Hepatic stellate cell (primary cell): ENCODE measurements around the gene MYO5C.

Source experiments
- DNase-seq: peaks from one replicate; pipeline ENCODE4 v3.0.0; 2011; ENCODE audit warnings: low spot score

MYO5C gene

GRCh38 chr15:52295421-52296001 lies at the start of gene MYO5C:
TSS of gene MYO5C (minus strand) at chr15:52295804. CDS start at chr15:52295636, 168 bp downstream.
- DNase-seq: no peak

- DNase-seq: no peak
Measured at GRCh38 chr15:52344592-52344991, 49.0 kb upstream of the MYO5C start.

- DNase-seq: peak; percentile 11
Measured at GRCh38 chr15:52343831-52344230, 48.2 kb upstream of the MYO5C start.

- DNase-seq: no peak
Measured at GRCh38 chr15:52340093-52340492, 44.5 kb upstream of the MYO5C start.

- no peak for DNase-seq
Measured at GRCh38 chr15:52338891-52339290, 43.3 kb upstream of the MYO5C start.

- DNase-seq: no peak
Measured at GRCh38 chr15:52338058-52338457, 42.5 kb upstream of the MYO5C start.

GRCh38 chr15:52337198-52337853 lies 41.7 kb upstream of the MYO5C start:
- peak; percentile 48 for DNase-seq

- DNase-seq: no peak
Measured at GRCh38 chr15:52336529-52336928, 40.9 kb upstream of the MYO5C start.

- DNase-seq: peak; percentile 20
Measured at GRCh38 chr15:52334491-52335160, 39.0 kb upstream of the MYO5C start.

- no peak for DNase-seq
Measured at GRCh38 chr15:52331490-52332240, 36.1 kb upstream of the MYO5C start.

GRCh38 chr15:52329987-52330386 lies 34.4 kb upstream of the MYO5C start:
- DNase-seq: no peak

- no peak for DNase-seq
Measured at GRCh38 chr15:52329150-52329549, 33.5 kb upstream of the MYO5C start.

- no peak for DNase-seq
Measured at GRCh38 chr15:52328680-52329079, 33.1 kb upstream of the MYO5C start.

GRCh38 chr15:52326756-52327155 lies 31.2 kb upstream of the MYO5C start:
- no peak for DNase-seq

GRCh38 chr15:52324109-52324508 lies 28.5 kb upstream of the MYO5C start:
- no peak for DNase-seq

GRCh38 chr15:52318729-52319500 lies 23.3 kb upstream of the MYO5C start:
- DNase-seq: no peak

GRCh38 chr15:52317688-52318087 lies 22.1 kb upstream of the MYO5C start:
- DNase-seq: no peak

GRCh38 chr15:52317022-52317421 lies 21.4 kb upstream of the MYO5C start:
- DNase-seq: no peak

- DNase-seq: no peak
Measured at GRCh38 chr15:52309154-52309548, 13.5 kb upstream of the MYO5C start.

- no peak for DNase-seq
Measured at GRCh38 chr15:52308446-52309153, 13.0 kb upstream of the MYO5C start.

GRCh38 chr15:52307847-52308246 lies 12.2 kb upstream of the MYO5C start:
- no peak for DNase-seq
